Measurements from ENCODE around the gene SH3YL1.

Gene SH3YL1

DNA sequence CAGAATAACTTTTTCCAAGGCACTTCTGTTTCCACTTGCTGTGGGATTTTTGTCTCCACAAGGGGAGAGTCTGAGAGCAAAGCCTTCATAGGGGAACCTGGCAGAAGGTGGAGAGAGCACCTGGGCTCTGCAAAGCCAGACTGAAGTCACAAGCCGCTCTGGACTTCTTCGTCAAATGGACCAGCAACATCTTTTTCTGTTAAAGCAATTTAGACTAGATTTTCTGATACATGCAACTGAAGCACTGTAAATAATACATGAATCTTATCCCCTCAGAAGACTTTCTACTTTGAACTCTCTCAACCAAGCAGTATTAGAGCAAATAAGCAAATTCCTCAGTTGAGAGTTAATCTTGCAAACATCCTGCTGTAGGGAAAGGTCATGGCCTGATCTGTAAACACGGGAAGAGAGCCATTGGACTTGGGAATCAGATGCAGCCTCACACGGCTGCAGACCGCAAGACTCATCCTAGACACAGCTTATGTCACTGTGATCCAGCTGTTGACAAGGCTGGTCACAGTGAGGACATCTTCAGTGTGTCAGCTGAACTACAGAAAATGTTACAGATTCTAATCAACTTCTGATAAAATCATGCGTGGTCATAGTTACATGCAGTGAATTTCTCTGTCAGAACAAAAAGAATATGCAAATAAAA lies 3.2 kb downstream of the SH3YL1 start:
- no peak for FAIRE-seq
- DNase-seq (ENCODE audit: insufficient read length, low spot score): no peak
- TF ChIP-seq SPI1 (IDR thresholded peaks at IDR 0.05; ENCODE audit: low read depth, low read length) (no peak), PAX5 (IDR thresholded peaks at IDR 0.05; ENCODE audit: insufficient read depth, low read length, severe bottlenecking) (no peak), POLR2AphosphoS5 (IDR thresholded peaks at IDR 0.05; ENCODE audit: low read depth, low read length) (no peak), TAF1 (IDR thresholded peaks at IDR 0.05; ENCODE audit: low read depth, low read length) (no peak), POU2F2 (IDR thresholded peaks at IDR 0.05; ENCODE audit: low read depth, low read length) (no peak), POLR2A (IDR thresholded peaks at IDR 0.05; ENCODE audit: low read depth, low read length) (no peak)

DNA sequence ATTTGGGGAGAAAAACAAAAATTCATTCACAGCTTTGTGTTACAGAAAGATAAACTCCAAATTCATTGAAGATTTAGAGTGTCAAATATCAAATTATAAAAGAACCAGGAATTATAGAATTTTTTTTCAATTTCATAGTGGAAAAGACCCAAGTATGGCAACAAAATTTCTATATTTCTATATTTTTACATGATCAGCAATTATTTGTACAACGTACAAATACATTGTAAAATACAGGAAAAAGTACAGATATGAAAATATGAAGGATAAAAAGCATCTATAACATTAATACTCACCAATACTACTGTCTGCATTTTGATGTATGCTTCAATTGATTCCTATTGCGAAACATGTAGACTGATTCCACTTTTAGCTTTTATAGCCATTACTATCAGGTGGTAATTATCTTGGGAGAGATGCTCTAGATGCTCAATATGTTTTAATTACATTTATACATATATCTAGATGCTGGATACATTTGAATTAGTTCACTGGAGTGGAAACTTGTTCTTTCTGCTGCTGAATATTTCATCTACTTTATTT lies 4.0 kb downstream of the SH3YL1 start:
- no peak for DNase-seq (ENCODE audit: insufficient read length, low spot score)
- TF ChIP-seq PAX5 (IDR thresholded peaks at IDR 0.05; ENCODE audit: insufficient read depth, low read length, severe bottlenecking) (no peak), POU2F2 (IDR thresholded peaks at IDR 0.05; ENCODE audit: low read depth, low read length) (no peak)
- no peak for FAIRE-seq

DNA sequence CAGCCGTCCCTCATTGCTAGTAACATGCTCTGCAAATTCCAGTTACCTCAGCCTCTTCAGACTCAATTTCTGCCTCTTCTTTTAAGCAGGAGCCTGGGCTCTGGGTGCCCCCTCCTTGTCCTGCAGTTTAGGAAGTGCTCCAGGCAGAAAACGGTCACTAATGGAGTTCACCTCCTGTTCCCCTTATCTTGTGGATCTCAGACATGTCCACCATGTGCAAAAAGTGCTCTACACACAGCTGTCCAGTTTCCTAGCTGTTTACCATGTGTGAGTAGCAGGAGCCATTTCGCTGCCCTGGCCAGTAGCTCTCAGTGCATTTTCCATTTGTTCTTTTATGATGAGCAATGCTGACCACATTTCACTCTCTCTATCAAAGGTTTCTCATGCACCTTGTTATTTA lies 4.9 kb downstream of the SH3YL1 start:
- DNase-seq (ENCODE audit: insufficient read length, low spot score) (no peak), FAIRE-seq (no peak)
- no peak for TF ChIP-seq PAX5 (IDR thresholded peaks at IDR 0.05; ENCODE audit: insufficient read depth, low read length, severe bottlenecking)
- TF ChIP-seq POLR2A (IDR thresholded peaks at IDR 0.05; ENCODE audit: low read depth, low read length): no peak
- no peak for TF ChIP-seq POLR2AphosphoS5 (IDR thresholded peaks at IDR 0.05; ENCODE audit: low read depth, low read length)
- no peak for TF ChIP-seq TAF1 (IDR thresholded peaks at IDR 0.05; ENCODE audit: low read depth, low read length)
- TF ChIP-seq SPI1 (IDR thresholded peaks at IDR 0.05; ENCODE audit: low read depth, low read length): no peak
- TF ChIP-seq POU2F2 (IDR thresholded peaks at IDR 0.05; ENCODE audit: low read depth, low read length): no peak

DNA sequence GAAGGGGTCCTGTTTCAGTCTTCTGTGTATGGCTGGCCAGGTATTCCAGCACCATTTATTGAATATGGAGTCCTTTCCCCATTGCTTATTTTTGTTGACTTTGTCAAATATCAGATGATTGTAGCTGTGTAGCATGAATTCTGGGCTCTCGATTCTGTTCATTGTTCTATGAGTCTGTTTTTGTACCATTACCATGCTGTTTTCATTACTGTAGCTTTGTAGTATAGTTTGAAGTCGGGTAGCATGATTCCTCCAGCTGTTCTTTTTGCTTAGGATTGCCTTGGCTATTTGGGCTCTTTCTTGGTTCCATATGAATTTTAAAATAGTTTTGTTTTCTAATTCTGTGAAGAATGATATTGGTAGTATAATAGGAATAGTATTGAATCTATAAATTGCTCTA lies 6.0 kb downstream of the SH3YL1 start:
- no peak for FAIRE-seq
- TF ChIP-seq POLR2A (IDR thresholded peaks at IDR 0.05; ENCODE audit: low read depth, low read length): no peak
- no peak for TF ChIP-seq POU2F2 (IDR thresholded peaks at IDR 0.05; ENCODE audit: low read depth, low read length)
- no peak for TF ChIP-seq TAF1 (IDR thresholded peaks at IDR 0.05; ENCODE audit: low read depth, low read length)
- no peak for TF ChIP-seq SPI1 (IDR thresholded peaks at IDR 0.05; ENCODE audit: low read depth, low read length)
- TF ChIP-seq POLR2AphosphoS5 (IDR thresholded peaks at IDR 0.05; ENCODE audit: low read depth, low read length): no peak
- no peak for DNase-seq (ENCODE audit: insufficient read length, low spot score)

DNA sequence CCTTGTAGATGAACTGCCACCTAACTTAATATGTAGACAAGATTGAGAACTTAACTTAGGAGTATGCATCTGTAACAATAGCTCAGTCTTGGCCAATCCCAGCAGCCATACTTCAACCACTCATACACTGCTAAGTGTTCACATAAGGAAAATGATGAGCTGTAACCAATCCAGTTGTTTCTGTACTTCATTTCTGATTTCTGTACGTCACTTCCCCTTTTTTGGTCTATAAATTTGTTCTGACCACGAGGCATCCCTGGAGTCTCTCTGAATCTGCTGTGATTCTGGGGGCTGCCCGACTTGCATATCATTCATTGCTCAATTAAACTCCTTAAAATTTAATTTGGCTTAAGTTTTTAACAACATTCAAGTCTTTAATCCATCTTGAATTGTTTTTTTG lies 6.4 kb downstream of the SH3YL1 start:
- TF ChIP-seq POLR2AphosphoS5 (IDR thresholded peaks at IDR 0.05; ENCODE audit: low read depth, low read length) (no peak), SPI1 (IDR thresholded peaks at IDR 0.05; ENCODE audit: low read depth, low read length) (peak; percentile 68)
- FAIRE-seq (no peak), DNase-seq (ENCODE audit: insufficient read length, low spot score) (no peak)

DNA sequence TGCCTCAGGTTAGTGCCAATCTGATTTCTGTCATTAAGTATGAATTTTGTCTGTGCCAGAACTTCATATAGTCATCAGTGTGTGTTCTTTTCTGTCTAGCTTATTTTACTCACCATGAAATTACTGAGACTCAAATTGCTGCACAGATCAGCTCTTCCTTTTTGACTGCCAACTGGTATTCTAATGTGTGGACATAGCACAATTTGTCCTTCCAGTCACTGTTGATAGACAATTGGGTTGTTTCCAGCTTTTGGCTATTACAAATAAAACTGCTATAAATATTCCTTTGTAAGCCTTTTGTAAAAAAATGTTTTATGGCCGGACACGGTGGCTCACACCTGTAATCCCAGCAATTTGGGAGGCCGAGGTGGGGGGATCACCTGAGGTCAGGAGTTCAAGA lies 7.7 kb downstream of the SH3YL1 start:
- DNase-seq (ENCODE audit: insufficient read length, low spot score): no peak
- no peak for FAIRE-seq
- TF ChIP-seq POU2F2 (IDR thresholded peaks at IDR 0.05; ENCODE audit: low read depth, low read length) (no peak), SPI1 (IDR thresholded peaks at IDR 0.05; ENCODE audit: low read depth, low read length) (no peak), TAF1 (IDR thresholded peaks at IDR 0.05; ENCODE audit: low read depth, low read length) (no peak), PAX5 (IDR thresholded peaks at IDR 0.05; ENCODE audit: insufficient read depth, low read length, severe bottlenecking) (no peak), POLR2AphosphoS5 (IDR thresholded peaks at IDR 0.05; ENCODE audit: low read depth, low read length) (no peak), POLR2A (IDR thresholded peaks at IDR 0.05; ENCODE audit: low read depth, low read length) (no peak)

DNA sequence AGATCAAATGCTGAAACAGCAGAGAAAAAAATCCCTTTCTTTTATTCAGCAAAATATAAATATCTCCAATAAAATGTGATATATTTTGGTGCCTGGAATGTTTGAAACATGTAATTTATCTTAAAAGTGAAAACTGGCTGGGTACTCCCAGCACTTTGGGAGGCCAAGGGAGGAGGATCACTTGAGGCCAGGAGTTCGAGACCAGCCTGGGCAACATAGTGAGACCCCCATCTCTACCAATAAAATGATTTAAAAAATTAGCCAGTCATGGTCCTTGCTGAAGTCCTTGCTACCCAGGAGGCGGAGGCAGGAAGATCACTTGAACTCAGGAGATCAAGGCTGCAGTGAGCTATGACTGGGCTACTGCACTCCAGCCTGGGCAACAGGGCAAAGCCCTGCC lies 8.6 kb downstream of the SH3YL1 start:
- no peak for FAIRE-seq
- no peak for DNase-seq (ENCODE audit: insufficient read length, low spot score)
- TF ChIP-seq PAX5 (IDR thresholded peaks at IDR 0.05; ENCODE audit: insufficient read depth, low read length, severe bottlenecking) (no peak), POU2F2 (IDR thresholded peaks at IDR 0.05; ENCODE audit: low read depth, low read length) (no peak), POLR2AphosphoS5 (IDR thresholded peaks at IDR 0.05; ENCODE audit: low read depth, low read length) (no peak), POLR2A (IDR thresholded peaks at IDR 0.05; ENCODE audit: low read depth, low read length) (no peak), SPI1 (IDR thresholded peaks at IDR 0.05; ENCODE audit: low read depth, low read length) (no peak), TAF1 (IDR thresholded peaks at IDR 0.05; ENCODE audit: low read depth, low read length) (no peak)

DNA sequence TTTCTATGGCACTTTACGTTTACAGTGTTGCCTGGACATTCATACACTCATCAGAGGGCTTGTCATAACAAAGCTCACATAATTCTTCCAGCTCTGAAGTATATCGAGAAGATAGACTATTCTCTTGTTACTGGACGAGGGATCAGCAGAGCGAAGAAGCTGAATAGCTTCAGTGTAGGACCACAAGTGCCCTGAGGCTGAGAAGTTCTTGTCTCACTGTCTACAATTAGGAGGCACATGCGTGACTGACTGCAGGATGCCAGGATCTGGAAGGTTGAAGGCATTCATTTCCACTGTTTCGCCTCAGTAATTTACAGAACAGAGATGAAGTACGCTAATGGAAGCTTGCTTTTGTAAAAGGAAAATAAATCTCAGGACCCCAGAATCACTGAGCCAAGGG lies 9.6 kb downstream of the SH3YL1 start:
- TF ChIP-seq TAF1 (IDR thresholded peaks at IDR 0.05; ENCODE audit: low read depth, low read length) (no peak), PAX5 (IDR thresholded peaks at IDR 0.05; ENCODE audit: insufficient read depth, low read length, severe bottlenecking) (no peak), POLR2A (IDR thresholded peaks at IDR 0.05; ENCODE audit: low read depth, low read length) (no peak), POLR2AphosphoS5 (IDR thresholded peaks at IDR 0.05; ENCODE audit: low read depth, low read length) (no peak), POU2F2 (IDR thresholded peaks at IDR 0.05; ENCODE audit: low read depth, low read length) (no peak), SPI1 (IDR thresholded peaks at IDR 0.05; ENCODE audit: low read depth, low read length) (no peak)
- FAIRE-seq (no peak), DNase-seq (ENCODE audit: insufficient read length, low spot score) (no peak)

DNA sequence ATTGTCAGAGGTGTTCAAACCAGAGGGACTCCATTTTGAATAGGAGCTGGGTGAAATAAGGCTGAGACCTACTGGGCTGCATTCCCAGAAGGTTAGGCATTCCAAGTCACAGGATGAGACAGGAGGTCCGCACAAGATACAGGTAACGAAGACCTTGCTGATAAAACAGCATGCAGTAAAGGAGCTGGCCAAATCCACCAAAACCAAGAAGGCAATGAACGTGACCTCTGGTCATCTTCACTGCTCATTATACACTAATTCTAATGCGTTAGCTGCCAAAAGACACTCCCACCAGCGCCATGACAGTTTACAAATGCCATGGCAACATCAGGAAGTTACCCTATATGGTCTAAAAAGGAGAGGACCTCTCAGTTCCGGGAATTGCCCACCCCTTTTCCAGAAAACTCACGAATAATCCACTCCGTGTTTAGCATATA lies 10.6 kb downstream of the SH3YL1 start:
- DNase-seq (ENCODE audit: insufficient read length, low spot score): no peak

DNA sequence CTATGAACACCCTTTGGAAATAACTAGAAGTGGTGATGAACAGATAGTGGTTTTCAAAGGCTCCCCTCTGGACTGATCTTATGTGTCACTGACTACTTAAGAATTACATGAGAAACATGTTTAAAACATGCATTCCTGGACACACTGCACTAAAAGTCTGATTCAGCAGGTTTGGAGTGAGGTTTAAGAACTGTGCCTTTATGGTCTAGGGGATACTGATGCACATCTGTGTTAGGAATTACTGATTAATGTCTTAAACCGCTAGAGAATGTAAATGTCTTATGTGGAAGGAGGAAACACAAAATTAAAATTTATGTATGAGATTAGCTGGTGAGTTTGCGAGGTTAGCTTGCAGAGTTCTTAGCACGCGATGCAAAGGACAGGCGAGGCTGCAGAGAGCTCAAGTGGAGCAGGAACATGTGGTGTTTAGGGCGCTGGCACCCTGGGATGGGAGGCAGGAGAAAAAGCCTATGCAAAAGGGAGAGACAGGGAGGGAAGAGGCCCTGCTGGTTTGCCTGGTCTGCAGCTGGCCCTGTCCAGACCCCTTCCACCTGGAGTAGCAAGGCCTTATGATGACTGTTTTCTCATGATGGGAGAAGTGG lies 11.7 kb downstream of the SH3YL1 start:
- FAIRE-seq: no peak

More for the DNA sequence above, 10.6 kb downstream of the SH3YL1 start:
- no peak for FAIRE-seq
- TF ChIP-seq POLR2A (IDR thresholded peaks at IDR 0.05; ENCODE audit: low read depth, low read length) (no peak), TAF1 (IDR thresholded peaks at IDR 0.05; ENCODE audit: low read depth, low read length) (no peak), SPI1 (IDR thresholded peaks at IDR 0.05; ENCODE audit: low read depth, low read length) (no peak), PAX5 (IDR thresholded peaks at IDR 0.05; ENCODE audit: insufficient read depth, low read length, severe bottlenecking) (no peak), POU2F2 (IDR thresholded peaks at IDR 0.05; ENCODE audit: low read depth, low read length) (no peak), POLR2AphosphoS5 (IDR thresholded peaks at IDR 0.05; ENCODE audit: low read depth, low read length) (no peak)

More for the DNA sequence above, 11.7 kb downstream of the SH3YL1 start:
- TF ChIP-seq SPI1 (IDR thresholded peaks at IDR 0.05; ENCODE audit: low read depth, low read length) (no peak), TAF1 (IDR thresholded peaks at IDR 0.05; ENCODE audit: low read depth, low read length) (no peak), POLR2A (IDR thresholded peaks at IDR 0.05; ENCODE audit: low read depth, low read length) (no peak), PAX5 (IDR thresholded peaks at IDR 0.05; ENCODE audit: insufficient read depth, low read length, severe bottlenecking) (no peak), POLR2AphosphoS5 (IDR thresholded peaks at IDR 0.05; ENCODE audit: low read depth, low read length) (no peak), POU2F2 (IDR thresholded peaks at IDR 0.05; ENCODE audit: low read depth, low read length) (no peak)
- DNase-seq (ENCODE audit: insufficient read length, low spot score): no peak

Measured in GM12891 (cell line).